ENCODE measurements around the gene PRRC2B.

DNA sequence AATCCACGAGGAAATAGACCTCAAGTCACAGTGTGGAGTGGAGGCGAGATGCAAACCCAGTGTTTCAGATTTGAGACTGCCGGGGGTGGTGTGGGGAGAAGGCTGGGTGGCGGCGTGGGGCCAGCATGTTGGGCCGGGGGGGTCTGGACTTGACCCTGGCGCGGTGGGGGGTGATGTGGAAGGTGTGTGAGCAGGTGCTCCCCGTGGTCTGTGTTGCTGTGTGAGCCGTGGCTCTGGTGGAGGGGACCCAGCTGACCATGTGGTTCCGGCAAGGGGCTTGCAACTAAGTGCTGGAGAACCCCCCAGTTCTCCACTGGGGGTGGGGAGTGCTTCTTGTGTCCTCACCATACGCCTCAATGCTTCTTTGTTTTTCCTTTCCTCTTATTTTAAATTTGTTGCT is 25.8 kb downstream of the PRRC2B start:
- TF ChIP-seq, protein P1, sequence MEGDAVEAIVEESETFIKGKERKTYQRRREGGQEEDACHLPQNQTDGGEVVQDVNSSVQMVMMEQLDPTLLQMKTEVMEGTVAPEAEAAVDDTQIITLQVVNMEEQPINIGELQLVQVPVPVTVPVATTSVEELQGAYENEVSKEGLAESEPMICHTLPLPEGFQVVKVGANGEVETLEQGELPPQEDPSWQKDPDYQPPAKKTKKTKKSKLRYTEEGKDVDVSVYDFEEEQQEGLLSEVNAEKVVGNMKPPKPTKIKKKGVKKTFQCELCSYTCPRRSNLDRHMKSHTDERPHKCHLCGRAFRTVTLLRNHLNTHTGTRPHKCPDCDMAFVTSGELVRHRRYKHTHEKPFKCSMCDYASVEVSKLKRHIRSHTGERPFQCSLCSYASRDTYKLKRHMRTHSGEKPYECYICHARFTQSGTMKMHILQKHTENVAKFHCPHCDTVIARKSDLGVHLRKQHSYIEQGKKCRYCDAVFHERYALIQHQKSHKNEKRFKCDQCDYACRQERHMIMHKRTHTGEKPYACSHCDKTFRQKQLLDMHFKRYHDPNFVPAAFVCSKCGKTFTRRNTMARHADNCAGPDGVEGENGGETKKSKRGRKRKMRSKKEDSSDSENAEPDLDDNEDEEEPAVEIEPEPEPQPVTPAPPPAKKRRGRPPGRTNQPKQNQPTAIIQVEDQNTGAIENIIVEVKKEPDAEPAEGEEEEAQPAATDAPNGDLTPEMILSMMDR (IDR thresholded peaks at IDR 0.05), result no peak
- TF ChIP-seq POLR2A (IDR thresholded peaks at IDR 0.05), result no peak
